GM23248 (cell line): ENCODE measurements around the gene KCNJ6.

Experiments used
- EZH2 ChIP-seq: fragments of 200-600 bp; sonication (generic); IDR thresholded peaks from 2 replicates; pipeline ENCODE4 v1.6.1; 2018; ENCODE audit warnings: antibody characterized with exemption, mild to moderate bottlenecking; ENCODE audit not compliant: insufficient read depth, poor library complexity, severe bottlenecking
- EZH2phosphoT487 ChIP-seq: fragments of 200-600 bp; sonication (generic); IDR thresholded peaks from 2 replicates; pipeline ENCODE4 v1.6.1; 2018; ENCODE audit warnings: antibody characterized with exemption, moderate library complexity, mild to moderate bottlenecking, low read depth; ENCODE audit not compliant: insufficient read depth

DNA sequence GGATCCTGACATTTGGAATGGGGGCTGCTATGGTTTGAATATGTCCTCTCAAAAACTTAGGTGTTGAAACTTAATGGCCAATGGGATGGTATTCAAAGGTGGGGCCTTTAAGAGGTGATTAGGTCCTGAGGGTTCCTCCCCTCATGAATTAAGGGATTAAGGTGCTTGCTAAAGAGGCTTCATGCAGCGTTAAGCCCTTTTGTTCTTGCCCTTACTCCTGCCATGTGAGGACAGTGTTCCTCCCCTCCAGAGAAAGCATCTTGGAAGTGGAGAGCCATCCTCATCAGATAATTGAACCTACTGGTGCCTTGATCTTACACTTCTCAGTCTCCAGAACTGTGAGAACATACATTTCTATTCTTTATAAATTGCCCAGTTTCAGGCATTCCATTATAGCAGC is 146.6 kb downstream of the KCNJ6 start:
- TF ChIP-seq EZH2 = no peak
- no peak for TF ChIP-seq EZH2phosphoT487
